ENCODE data around the gene HGS. TPM values are rescaled to one million over a fixed set of nuclear protein-coding genes. Genes with fewer than 3 reads are reported as not detected.

The HGS gene
- total RNA-seq, 2 donors from 2014 or later: 93.8 to 108 TPM

DNA sequence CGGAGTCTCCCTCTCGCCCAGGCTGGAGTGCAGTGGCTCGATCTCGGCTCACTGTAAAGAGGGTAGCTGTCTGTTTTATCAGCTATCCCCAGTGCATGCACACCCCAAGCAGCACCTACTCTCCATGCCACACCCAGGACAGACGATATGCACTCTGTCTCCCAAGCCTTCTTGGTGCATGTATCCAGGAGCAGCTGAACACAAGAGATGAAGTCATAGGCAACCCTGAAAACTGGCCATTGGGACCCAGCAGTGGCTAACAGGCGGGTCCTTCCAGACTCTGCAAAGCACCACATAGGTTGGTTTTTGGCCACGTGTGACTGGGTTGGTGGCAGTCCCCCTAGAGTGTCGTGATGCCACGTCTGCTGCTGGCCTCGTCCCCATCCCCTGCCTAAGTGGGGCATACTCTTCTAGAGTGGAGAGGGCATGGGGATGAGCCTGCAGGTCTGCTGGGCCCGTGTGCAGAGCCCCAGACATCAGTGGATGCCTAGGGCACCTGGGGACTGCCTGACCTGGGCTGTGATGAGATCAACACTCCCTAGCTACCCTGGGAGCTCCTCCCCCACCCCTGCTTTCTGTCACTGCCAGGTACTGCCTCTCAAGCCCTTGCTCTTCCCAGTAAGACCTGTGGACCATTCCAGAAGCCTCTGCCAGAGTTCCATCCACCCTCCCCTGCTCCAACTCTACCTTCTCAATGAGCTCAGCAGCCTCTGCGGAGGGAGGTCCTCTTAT is 36.8 kb upstream of the HGS start:
- H3K9me3 ChIP-seq: no peaks in the 10 kb centered on the region
- DNase-seq (ENCODE audit: low spot score) (no peak), ATAC-seq (ENCODE audit: insufficient number of reproducible peaks, low FRiP score, low read depth) (no peak)
- H3K4me3 ChIP-seq: no peak overlapping the region
- TF ChIP-seq, protein P1, sequence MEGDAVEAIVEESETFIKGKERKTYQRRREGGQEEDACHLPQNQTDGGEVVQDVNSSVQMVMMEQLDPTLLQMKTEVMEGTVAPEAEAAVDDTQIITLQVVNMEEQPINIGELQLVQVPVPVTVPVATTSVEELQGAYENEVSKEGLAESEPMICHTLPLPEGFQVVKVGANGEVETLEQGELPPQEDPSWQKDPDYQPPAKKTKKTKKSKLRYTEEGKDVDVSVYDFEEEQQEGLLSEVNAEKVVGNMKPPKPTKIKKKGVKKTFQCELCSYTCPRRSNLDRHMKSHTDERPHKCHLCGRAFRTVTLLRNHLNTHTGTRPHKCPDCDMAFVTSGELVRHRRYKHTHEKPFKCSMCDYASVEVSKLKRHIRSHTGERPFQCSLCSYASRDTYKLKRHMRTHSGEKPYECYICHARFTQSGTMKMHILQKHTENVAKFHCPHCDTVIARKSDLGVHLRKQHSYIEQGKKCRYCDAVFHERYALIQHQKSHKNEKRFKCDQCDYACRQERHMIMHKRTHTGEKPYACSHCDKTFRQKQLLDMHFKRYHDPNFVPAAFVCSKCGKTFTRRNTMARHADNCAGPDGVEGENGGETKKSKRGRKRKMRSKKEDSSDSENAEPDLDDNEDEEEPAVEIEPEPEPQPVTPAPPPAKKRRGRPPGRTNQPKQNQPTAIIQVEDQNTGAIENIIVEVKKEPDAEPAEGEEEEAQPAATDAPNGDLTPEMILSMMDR (IDR thresholded peaks at IDR 0.05): no peak
- H3K27ac ChIP-seq: no peak overlapping the region
- no peaks in the 10 kb centered on the region for H3K36me3 ChIP-seq
- H3K27me3 ChIP-seq (replicated peaks; ENCODE audit: insufficient read depth): peaks cover 3% of the 10 kb centered on the region
- no peaks in the 10 kb centered on the region for H3K4me1 ChIP-seq (ENCODE audit: control insufficient read depth in 1 of 2, low read depth in 2 of 2)

- DNase-seq (ENCODE audit: low spot score): no peak
- Histone ChIP-seq H3K27ac (no peak overlapping the region), H3K4me3 (no peak overlapping the region), H3K9me3 (no peaks in the 10 kb centered on the region), H3K4me1 (ENCODE audit: control insufficient read depth in 1 of 2, low read depth in 2 of 2) (no peaks in the 10 kb centered on the region), H3K27me3 (replicated peaks; ENCODE audit: insufficient read depth) (peaks cover 3% of the 10 kb centered on the region), H3K36me3 (no peaks in the 10 kb centered on the region)
- ATAC-seq (ENCODE audit: insufficient number of reproducible peaks, low FRiP score, low read depth): no peak
- TF ChIP-seq, protein P1 (IDR thresholded peaks at IDR 0.05): no peak
Observed at GRCh38 chr17:81647640-81648012, 36.2 kb upstream of the HGS start.

- Histone ChIP-seq H3K4me3 (no peak overlapping the region), H3K27me3 (replicated peaks; ENCODE audit: insufficient read depth) (peaks cover 3% of the 10 kb centered on the region), H3K9me3 (no peaks in the 10 kb centered on the region), H3K4me1 (ENCODE audit: control insufficient read depth in 1 of 2, low read depth in 2 of 2) (no peaks in the 10 kb centered on the region), H3K27ac (no peak overlapping the region), H3K36me3 (no peaks in the 10 kb centered on the region)
- TF ChIP-seq, protein P1 (IDR thresholded peaks at IDR 0.05): no peak
- DNase-seq (ENCODE audit: low spot score) (no peak), ATAC-seq (ENCODE audit: insufficient number of reproducible peaks, low FRiP score, low read depth) (no peak)
Observed at GRCh38 chr17:81648013-81648706, 35.7 kb upstream of the HGS start.

DNA sequence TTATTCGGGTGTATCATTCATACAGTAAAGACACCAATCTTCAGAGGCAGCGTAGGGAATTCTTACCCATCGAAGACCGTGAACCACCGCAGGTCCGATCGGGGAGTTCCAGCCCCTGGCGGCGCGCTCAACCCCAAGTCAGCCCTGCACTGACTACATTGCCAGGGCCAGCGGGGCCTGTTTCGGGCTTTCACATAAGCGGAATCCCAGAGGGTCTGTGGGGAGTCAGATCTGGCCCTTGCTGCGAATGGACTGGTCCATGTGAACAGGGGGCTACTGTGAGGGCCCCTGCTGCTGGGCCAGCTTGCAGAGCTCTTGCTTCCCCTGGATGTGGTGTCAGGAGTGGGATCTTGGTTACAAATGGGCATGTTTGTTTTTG is 35.1 kb upstream of the HGS start:
- no peak for ATAC-seq (ENCODE audit: insufficient number of reproducible peaks, low FRiP score, low read depth)

GRCh38 chr17:81650951-81651350 is 32.9 kb upstream of the HGS start:
- H3K27me3 ChIP-seq (replicated peaks; ENCODE audit: insufficient read depth): peaks cover 3% of the 10 kb centered on the region
- no peaks in the 10 kb centered on the region for H3K9me3 ChIP-seq
- H3K4me3 ChIP-seq: no peak overlapping the region
- TF ChIP-seq, protein P1 (IDR thresholded peaks at IDR 0.05): no peak
- H3K36me3 ChIP-seq: no peaks in the 10 kb centered on the region
- no peaks in the 10 kb centered on the region for H3K4me1 ChIP-seq (ENCODE audit: control insufficient read depth in 1 of 2, low read depth in 2 of 2)
- no peak overlapping the region for H3K27ac ChIP-seq
- DNase-seq (ENCODE audit: low spot score) (no peak), ATAC-seq (ENCODE audit: insufficient number of reproducible peaks, low FRiP score, low read depth) (no peak)

More for the DNA sequence above, 35.1 kb upstream of the HGS start:
- DNase-seq (ENCODE audit: low spot score): no peak
- Histone ChIP-seq H3K4me1 (ENCODE audit: control insufficient read depth in 1 of 2, low read depth in 2 of 2) (no peaks in the 10 kb centered on the region), H3K9me3 (no peaks in the 10 kb centered on the region), H3K4me3 (no peak overlapping the region), H3K27me3 (replicated peaks; ENCODE audit: insufficient read depth) (peaks cover 3% of the 10 kb centered on the region), H3K36me3 (no peaks in the 10 kb centered on the region), H3K27ac (no peak overlapping the region)
- TF ChIP-seq, protein P1 (IDR thresholded peaks at IDR 0.05): no peak
